Measurements from ENCODE around the gene FGR.

Gene FGR

GRCh38 chr1:27594564-27595510 is 40.1 kb downstream of the FGR start:
- DNase-seq (ENCODE audit: low read depth, low spot score) = no peak
- TF ChIP-seq CTCF (IDR thresholded peaks at IDR 0.05; ENCODE audit: insufficient read depth, low read length, missing control alignments) = no peak
- ChIA-PET POLR2A (interaction anchor here (1.1 to 2.8 kb wide), 3 partner anchors 9 to 38 kb away, joined by 3 to 13 read pairs (median 5); no protein-coding TSS in a partner anchor), CTCF (interaction anchor here (0.7 to 20.5 kb wide), 9 partner anchors 10 to 299 kb away, joined by 3 to 689 read pairs (median 4); no protein-coding TSS in a partner anchor)
- H3K4me3 ChIP-seq (ENCODE audit: low read depth, low read length) = no peak overlapping the region; the same call in 1 of the 2 replicates

- H3K4me3 ChIP-seq (ENCODE audit: low read depth, low read length) = no peak overlapping the region
- CTCF ChIA-PET = interaction anchor here (1.1 to 20.5 kb wide), 4 partner anchors 13 to 297 kb away, joined by 3 to 689 read pairs (median 7); no protein-coding TSS in a partner anchor
- DNase-seq (ENCODE audit: low read depth, low spot score) = no peak
- POLR2A ChIA-PET = interaction anchor here (1.5 kb wide), 1 partner anchor 19 kb away, joined by 5 read pairs; no protein-coding TSS in a partner anchor
- TF ChIP-seq CTCF (IDR thresholded peaks at IDR 0.05; ENCODE audit: insufficient read depth, low read length, missing control alignments) = no peak
These were observed 41.1 kb downstream of the FGR start for GRCh38 chr1:27593678-27594563.

- no peak overlapping the region for H3K4me3 ChIP-seq (ENCODE audit: low read depth, low read length)
- TF ChIP-seq CTCF (IDR thresholded peaks at IDR 0.05; ENCODE audit: insufficient read depth, low read length, missing control alignments) = no peak
- ChIA-PET POLR2A (no interaction called here), CTCF (interaction anchor here (1.1 to 20.5 kb wide), 5 partner anchors 8 to 296 kb away, joined by 3 to 689 read pairs (median 9); no protein-coding TSS in a partner anchor)
- DNase-seq (ENCODE audit: low read depth, low spot score) = no peak
These were observed 41.9 kb downstream of the FGR start for GRCh38 chr1:27592931-27593677.

- CTCF ChIA-PET = interaction anchor here (1.5 to 20.5 kb wide), 5 partner anchors 9 to 295 kb away, joined by 4 to 689 read pairs (median 9); no protein-coding TSS in a partner anchor
These were observed 42.6 kb downstream of the FGR start for GRCh38 chr1:27592232-27592930.

More at GRCh38 chr1:27592232-27592930, 42.6 kb downstream of the FGR start:
- no peak overlapping the region for H3K4me3 ChIP-seq (ENCODE audit: low read depth, low read length)
- POLR2A ChIA-PET = no interaction called here
- DNase-seq (ENCODE audit: low read depth, low spot score) = no peak
- no peak for TF ChIP-seq CTCF (IDR thresholded peaks at IDR 0.05; ENCODE audit: insufficient read depth, low read length, missing control alignments)

Data from AG04449 (cell line).